Esophagus muscularis mucosa (tissue), 3 donors: ENCODE measurements around the gene IPO11.

Source experiments
- EP300 ChIP-seq: sonication (generic); formaldehyde crosslinking; IDR thresholded peaks from one replicate; pipeline ENCODE4 v1.6.1; 2017; ENCODE audit warnings: antibody characterized with exemption
- POLR2AphosphoS5 ChIP-seq, 2 donors: sonication (generic); formaldehyde crosslinking; IDR thresholded peaks; one replicate each; pipeline ENCODE4 v1.6.1; 2017; ENCODE audit warnings: antibody characterized with exemption in 2 of 2

- TF ChIP-seq EP300 (no peak), POLR2AphosphoS5 (IDR thresholded peaks at IDR 0.05) (no peak)
Observed at GRCh38 chr5:62419609-62420008, 7.0 kb downstream of the IPO11 start.
